ENCODE results near the gene DHX30. TPM values are rescaled to one million over a fixed set of nuclear protein-coding genes. Genes with fewer than 3 reads are reported as not detected.
"Not testable (repeated sequence)": the region's sequence is repeated elsewhere in the genome, so short reads cannot be mapped to it uniquely, and the experiment has no call there.

The DHX30 gene
- total RNA-seq, 2 donors from 2014 or later, result 48.8 to 93.8 TPM

DNA sequence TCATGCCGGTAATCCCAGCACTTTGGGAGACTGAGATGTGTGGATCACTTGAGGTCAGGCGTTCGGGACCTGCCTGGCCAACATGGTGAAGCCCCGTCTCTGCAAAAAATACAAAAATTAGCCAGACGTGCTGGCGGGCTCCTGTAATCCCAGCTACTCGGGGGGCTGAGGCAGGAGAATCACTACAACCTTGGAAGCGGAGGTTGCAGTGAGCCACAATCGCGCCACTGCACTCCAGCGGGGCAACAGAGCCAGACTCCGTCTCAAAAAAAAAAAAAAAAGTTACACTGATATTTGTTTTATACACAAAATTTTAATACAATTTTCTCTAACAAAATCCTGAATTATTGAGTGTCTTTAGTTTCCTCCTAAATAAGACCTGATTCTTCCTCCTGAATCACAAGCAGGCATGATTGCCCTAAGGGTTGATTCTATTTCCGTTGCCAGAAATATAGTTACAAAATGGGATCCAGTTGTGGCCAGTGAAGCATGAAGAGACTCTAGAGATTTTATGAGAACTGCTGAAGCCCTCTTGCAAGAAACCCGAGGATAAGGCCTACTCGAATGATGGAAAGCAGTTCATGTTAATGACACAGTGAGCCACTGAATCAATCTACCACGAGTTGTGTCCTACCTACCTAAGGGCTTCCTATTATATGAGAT, 11.6 kb upstream of the DHX30 start:
- Mint-ChIP-seq H3K27ac (no peak overlapping the region), H3K4me1 (no peaks in the 10 kb centered on the region), H3K27me3 (no peaks in the 10 kb centered on the region), H3K9me3 (no peaks in the 10 kb centered on the region), H3K36me3 (ENCODE audit: low read depth) (no peaks in the 10 kb centered on the region), H3K4me3 (no peak overlapping the region)
- ATAC-seq (replicated peaks), result no peak

DNA sequence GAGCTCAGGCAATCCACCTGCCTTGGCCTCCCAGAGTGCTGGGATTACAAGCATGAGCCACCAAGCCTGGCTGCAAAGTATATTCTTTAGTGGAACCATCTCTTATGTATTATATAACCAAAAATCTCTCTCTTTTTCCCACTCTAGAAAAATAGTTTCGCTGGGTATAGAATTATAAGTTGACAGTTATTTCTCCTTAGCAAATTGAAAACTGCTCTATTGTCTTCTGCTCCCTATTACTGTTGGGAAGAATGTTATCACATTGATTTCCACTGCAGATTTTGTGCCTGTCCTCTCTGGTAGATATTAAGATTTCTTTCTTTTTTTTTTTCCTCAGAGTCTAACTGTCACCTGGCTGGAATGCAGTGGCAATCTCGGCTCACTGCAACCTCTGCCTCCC, 10.2 kb upstream of the DHX30 start:
- ATAC-seq (replicated peaks), result no peak
- Mint-ChIP-seq H3K4me3 (no peak overlapping the region), H3K4me1 (no peaks in the 10 kb centered on the region), H3K27me3 (peaks cover 3% of the 10 kb centered on the region), H3K36me3 (ENCODE audit: low read depth) (no peaks in the 10 kb centered on the region), H3K9me3 (no peaks in the 10 kb centered on the region), H3K27ac (no peak overlapping the region)

DNA sequence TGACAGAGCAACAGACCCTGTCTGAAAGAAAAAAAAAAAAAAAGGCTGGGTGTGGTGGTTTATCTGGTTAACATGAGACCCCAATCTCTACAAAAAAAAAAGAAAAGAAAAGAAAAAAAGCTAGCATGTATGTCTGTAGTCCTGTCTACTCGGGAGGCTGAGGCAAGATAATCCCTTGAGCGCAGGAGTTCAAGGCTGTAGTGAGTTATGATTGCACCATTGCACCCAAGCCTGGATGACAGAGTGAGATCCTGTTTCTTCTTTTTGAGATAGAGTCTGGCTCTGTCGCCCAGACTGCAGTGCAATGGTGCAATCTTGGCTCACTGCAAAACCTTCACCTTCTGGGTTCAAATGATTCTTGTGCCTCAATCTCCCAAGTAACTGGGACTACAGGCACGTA, 8.4 kb upstream of the DHX30 start:
- H3K27me3 Mint-ChIP-seq, result peaks cover 3% of the 10 kb centered on the region
- no peak for ATAC-seq (replicated peaks)
- no peak overlapping the region for H3K4me3 Mint-ChIP-seq
- H3K9me3 Mint-ChIP-seq, result no peaks in the 10 kb centered on the region
- no peak overlapping the region for H3K27ac Mint-ChIP-seq
- H3K4me1 Mint-ChIP-seq, result no peaks in the 10 kb centered on the region
- H3K36me3 Mint-ChIP-seq (ENCODE audit: low read depth), result no peaks in the 10 kb centered on the region

DNA sequence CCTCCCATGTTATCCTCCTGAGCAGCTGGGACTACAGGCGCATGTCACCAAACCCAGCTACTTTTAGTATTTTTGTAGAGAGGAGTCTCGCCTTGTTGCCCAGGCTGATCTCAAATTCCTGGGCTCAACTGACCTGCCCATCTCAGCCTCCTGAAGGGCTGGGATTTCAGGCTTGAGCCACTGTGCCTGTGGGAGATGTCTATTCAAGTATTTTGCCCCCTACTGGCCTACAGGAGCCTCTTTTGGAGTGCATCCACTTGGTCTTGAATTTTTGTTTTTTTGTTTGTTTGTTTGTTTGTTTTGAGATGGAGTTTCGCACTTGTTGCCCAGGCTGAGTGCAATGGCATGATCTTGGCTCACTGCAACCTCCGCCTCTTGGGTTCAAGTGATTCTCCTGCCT, 3.2 kb upstream of the DHX30 start:
- Mint-ChIP-seq H3K9me3 (no peaks in the 10 kb centered on the region), H3K4me1 (peaks cover 9% of the 10 kb centered on the region), H3K27ac (no peak overlapping the region), H3K27me3 (peaks cover 3% of the 10 kb centered on the region), H3K4me3 (no peak overlapping the region), H3K36me3 (ENCODE audit: low read depth) (no peaks in the 10 kb centered on the region)
- no peak for ATAC-seq (replicated peaks)

DNA sequence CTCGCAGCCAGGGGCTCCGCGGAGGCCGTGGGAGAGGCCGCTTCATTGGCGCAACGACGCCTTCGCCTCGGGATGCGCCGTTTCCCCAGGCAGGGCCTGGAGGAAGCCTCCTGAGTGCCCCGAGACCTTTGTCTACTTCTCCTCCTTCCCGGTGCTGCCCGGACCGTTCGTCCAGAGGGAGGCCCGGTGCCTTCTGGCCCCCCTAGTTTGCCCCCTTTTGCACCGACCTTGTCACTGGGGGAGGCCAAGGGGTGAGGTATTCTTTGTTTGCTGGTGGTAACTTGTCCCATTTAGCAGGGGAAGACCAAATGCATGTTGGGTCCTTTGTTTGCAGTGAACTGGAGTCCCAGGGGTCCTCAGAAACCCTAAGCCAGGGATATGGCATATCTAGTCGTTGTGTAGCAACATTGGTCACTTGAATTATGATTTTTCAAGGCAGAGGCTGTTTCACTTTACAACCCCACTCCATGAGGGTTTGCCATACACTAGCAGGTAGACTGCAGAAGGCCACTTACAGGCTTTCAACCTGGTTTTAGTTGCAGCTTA, 615 bp downstream of the DHX30 start:
- peak overlapping the region; percentile 97 for H3K27ac Mint-ChIP-seq
- H3K4me1 Mint-ChIP-seq, result peaks cover 9% of the 10 kb centered on the region
- H3K36me3 Mint-ChIP-seq (ENCODE audit: low read depth), result peaks cover 17% of the 10 kb centered on the region
- no peaks in the 10 kb centered on the region for H3K27me3 Mint-ChIP-seq
- peak overlapping the region; percentile 93 for H3K4me3 Mint-ChIP-seq
- H3K9me3 Mint-ChIP-seq, result no peaks in the 10 kb centered on the region
- no peak for ATAC-seq (replicated peaks)

DNA sequence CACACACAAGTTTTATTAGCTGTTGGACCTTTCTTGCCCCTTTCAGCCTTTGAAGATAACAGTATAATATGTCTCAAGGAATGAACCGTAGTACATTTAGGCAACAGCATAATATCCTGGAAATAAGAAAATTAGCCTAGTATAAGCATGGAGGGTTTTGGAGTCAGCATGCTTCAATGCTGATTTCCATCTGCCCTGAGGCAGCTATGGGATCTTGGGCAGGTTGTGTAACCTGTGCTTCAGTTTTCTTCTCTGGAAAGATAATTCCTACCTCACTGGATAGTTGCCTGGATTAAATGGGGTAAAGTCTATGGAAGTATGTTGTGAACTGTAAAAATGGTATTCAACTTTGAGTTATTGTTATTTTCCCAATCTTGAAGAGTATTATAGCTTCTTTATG, 1.6 kb downstream of the DHX30 start:
- Mint-ChIP-seq H3K27ac (peak overlapping the region; percentile 97), H3K36me3 (ENCODE audit: low read depth) (peaks cover 27% of the 10 kb centered on the region), H3K4me3 (peak overlapping the region; percentile 93), H3K9me3 (no peaks in the 10 kb centered on the region), H3K27me3 (no peaks in the 10 kb centered on the region), H3K4me1 (peaks cover 9% of the 10 kb centered on the region)
- ATAC-seq (replicated peaks), result no peak

DNA sequence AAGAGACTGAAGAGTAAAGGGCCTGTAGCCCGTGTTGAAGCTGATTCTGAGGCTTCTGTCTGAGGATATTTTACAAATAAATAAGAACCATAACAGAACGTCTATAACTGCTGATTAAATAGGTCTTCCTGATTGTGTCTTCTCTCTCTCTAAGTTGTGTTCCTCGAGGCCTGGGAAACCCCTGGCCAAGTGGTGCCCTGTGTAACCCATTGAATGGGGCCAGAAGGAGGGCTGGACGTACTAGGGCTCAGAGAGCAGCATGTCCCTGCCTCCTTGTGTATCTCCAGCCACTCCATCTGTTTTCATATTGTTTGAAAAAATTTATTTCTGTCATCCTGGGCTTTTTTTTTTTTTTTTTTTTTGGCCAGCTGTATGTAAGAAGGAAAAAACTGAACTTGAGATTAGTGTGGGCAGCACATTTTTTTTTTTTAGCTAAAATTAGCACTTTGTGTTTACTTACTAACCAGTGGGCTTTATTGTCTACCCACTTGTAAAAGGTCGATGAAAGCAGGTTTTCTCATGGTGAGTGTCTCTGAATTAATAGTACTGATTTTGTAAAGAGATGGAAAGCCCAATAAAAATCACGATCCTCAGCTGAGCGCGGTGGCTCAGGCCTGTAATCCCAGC, 10.7 kb downstream of the DHX30 start:
- Mint-ChIP-seq H3K9me3 (no peaks in the 10 kb centered on the region), H3K36me3 (ENCODE audit: low read depth) (peaks cover 59% of the 10 kb centered on the region), H3K4me1 (no peaks in the 10 kb centered on the region), H3K27me3 (no peaks in the 10 kb centered on the region), H3K4me3 (no peak overlapping the region), H3K27ac (no peak overlapping the region)
- no peak for ATAC-seq (replicated peaks)

DNA sequence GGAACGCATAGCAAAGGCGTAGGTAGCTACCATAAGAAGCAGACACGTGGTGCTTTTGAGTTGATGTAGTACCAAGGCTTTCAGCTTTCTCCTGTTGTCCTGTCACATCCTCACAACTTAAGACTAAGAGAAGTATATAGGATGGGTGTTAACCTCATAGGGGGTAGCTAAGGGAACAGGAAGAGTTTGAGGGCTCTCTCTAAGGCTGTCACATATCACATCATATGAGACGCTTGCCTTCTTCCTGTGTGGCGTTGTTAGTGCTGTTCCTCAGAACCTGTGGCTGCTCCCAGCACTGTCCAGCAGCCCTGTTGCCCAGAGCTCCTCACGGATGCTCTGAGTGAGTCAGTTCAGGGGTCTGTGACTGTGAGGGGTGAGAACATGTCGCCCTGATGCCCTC, 14.7 kb downstream of the DHX30 start:
- Mint-ChIP-seq H3K4me3 (no peak overlapping the region), H3K27me3 (no peaks in the 10 kb centered on the region), H3K36me3 (ENCODE audit: low read depth) (peaks cover 50% of the 10 kb centered on the region), H3K9me3 (no peaks in the 10 kb centered on the region), H3K27ac (peak overlapping the region; percentile 3), H3K4me1 (peaks cover 4% of the 10 kb centered on the region)
- no peak for ATAC-seq (replicated peaks)

DNA sequence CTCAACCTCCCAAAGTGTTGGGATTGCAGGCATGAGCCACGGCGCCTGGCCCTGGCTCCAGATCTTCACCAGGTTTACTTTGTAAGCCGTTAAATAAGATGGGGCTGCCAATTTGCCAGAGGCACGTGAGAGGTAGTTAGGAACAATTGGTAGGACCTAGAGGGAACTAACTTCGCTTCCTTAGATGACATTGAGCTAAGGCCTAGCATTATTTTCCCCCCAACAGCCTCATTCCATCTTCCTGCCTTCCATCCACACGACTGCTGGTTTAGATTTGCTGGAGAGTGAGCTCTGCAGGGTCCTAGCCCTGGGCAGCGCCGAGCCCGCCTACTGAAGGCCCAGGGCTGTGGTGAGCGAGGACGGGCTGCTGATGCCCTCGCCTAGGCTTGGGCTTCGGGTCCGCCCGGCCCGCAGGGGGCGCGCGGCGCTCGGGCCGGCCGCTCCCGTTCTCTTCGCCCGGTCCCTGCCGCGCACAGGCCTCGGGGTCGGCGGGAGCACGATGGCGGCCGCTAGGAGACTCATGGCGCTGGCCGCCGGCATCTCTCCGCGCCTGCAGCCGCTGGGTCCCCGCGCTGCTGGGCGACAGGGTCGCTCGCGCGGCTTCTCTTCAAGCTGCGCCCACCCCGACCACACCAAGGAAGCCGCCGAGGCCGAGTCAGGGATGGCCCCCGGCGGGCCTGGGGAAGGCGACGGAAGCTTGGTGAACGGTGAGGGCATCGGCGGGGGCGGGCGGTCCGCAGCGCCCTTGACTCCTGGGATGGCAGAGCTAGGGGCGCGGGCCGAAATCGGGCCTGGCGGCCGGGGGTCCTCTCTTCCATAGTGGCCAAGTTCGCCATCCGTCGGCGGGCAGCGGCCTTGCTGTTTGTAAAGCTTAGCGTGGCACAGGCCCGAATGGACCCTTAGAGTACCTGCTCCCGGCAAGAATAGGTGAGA, 21.9 kb downstream of the DHX30 start:
- Mint-ChIP-seq H3K27ac (peak overlapping the region; percentile 96), H3K36me3 (ENCODE audit: low read depth) (peaks cover 44% of the 10 kb centered on the region), H3K9me3 (no peaks in the 10 kb centered on the region), H3K4me3 (peak overlapping the region; percentile 91), H3K4me1 (peaks cover 17% of the 10 kb centered on the region), H3K27me3 (no peaks in the 10 kb centered on the region)
- ATAC-seq (replicated peaks), result peak; percentile 99

DNA sequence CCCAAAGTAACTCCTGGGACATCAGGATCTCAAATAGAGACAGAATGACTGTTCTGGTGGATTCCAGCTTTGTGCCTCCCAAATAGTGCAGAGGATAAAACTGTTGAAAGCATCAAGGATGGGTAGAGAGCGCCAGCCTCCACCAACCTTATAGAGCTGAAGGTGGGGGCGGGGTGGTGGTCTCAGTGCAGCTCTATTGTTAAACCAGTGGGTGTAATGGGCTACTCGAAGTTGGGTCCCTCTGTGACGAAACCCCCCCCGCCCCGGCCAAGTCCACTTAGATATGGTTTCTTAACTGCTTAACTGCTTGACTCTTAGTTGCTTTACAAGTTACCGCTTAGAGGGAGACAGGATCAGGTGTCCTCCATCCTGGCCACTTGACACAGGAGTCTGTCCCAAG, 22.7 kb downstream of the DHX30 start:
- H3K27me3 Mint-ChIP-seq, result no peaks in the 10 kb centered on the region
- peaks cover 47% of the 10 kb centered on the region for H3K36me3 Mint-ChIP-seq (ENCODE audit: low read depth)
- H3K4me1 Mint-ChIP-seq, result peaks cover 17% of the 10 kb centered on the region
- H3K4me3 Mint-ChIP-seq, result peak overlapping the region; percentile 91
- ATAC-seq (replicated peaks), result no peak
- H3K27ac Mint-ChIP-seq, result peak overlapping the region; percentile 96
- H3K9me3 Mint-ChIP-seq, result no peaks in the 10 kb centered on the region

DNA sequence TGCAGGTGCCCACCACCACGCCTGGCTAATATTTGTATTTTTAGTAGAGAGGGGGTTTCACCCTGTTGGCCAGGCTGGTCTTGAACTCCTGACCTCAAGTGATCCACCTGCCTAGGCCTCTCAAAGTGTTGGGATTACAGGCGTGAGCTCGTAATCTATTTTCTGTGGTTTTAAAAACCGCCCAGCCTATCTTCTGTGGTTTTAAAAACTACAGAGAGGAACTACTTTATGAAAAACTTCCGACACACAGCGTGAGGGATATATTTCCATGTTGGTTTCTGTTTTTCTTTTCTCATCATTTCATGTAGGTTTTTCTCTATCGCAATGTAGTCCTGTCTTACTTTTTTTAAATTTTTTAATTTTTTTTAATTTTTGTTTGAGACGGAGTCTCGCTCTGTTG, 26.5 kb downstream of the DHX30 start:
- not testable (repeated sequence) for ATAC-seq (replicated peaks); H3K9me3 Mint-ChIP-seq; H3K27me3 Mint-ChIP-seq
- Mint-ChIP-seq H3K4me1 (peaks cover 13% of the 10 kb centered on the region), H3K4me3 (peak overlapping the region; percentile 16), H3K27ac (peak overlapping the region; percentile 65), H3K36me3 (ENCODE audit: low read depth) (peaks cover 76% of the 10 kb centered on the region)

DNA sequence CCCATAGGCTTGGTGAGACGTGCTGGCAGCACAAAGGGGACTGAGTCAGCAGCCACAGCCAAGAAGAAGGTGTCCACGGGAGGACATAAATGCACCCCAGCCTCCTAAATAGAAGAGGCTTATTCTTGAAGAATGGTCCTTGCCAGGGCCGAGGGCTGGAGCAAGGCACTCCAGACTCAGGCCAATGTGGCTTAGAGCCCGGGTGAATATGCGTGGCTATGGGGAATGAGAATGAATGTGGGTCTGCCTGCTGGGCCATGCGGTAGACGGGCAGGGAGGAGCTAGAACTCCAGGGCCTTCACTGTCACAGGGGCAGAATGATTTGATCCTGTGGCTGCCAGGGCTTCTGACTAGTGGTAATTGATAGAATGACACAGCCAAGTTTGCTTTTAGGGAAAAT, 34.0 kb downstream of the DHX30 start:
- Mint-ChIP-seq H3K4me3 (no peak overlapping the region), H3K27ac (peak overlapping the region; percentile 76), H3K4me1 (peaks cover 4% of the 10 kb centered on the region), H3K36me3 (ENCODE audit: low read depth) (peaks cover 95% of the 10 kb centered on the region), H3K27me3 (no peaks in the 10 kb centered on the region), H3K9me3 (no peaks in the 10 kb centered on the region)
- no peak for ATAC-seq (replicated peaks)

DNA sequence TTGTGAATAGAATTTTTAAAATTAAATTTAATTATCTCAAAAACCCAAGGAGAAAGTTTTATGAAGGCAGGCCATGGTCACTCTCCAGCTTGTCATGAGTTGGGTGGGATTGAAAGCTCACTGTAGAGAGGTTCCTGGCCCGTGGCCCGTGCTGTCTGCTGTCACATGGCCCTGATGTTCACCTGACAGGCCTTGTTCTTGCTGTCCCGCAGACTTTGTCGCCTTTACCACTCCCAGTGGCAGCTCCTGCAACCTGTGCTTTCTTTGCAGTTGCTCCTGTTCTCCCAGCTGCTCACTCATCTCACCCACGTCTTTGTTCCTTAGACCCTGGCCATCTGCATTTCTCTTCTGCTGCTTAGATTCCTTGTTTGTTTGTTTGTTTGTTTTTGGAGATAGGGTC, 35.6 kb downstream of the DHX30 start:
- Mint-ChIP-seq H3K27me3 (no peaks in the 10 kb centered on the region), H3K27ac (no peak overlapping the region), H3K36me3 (ENCODE audit: low read depth) (peaks cover 97% of the 10 kb centered on the region), H3K4me3 (no peak overlapping the region), H3K9me3 (no peaks in the 10 kb centered on the region), H3K4me1 (peaks cover 4% of the 10 kb centered on the region)
- no peak for ATAC-seq (replicated peaks)

DNA sequence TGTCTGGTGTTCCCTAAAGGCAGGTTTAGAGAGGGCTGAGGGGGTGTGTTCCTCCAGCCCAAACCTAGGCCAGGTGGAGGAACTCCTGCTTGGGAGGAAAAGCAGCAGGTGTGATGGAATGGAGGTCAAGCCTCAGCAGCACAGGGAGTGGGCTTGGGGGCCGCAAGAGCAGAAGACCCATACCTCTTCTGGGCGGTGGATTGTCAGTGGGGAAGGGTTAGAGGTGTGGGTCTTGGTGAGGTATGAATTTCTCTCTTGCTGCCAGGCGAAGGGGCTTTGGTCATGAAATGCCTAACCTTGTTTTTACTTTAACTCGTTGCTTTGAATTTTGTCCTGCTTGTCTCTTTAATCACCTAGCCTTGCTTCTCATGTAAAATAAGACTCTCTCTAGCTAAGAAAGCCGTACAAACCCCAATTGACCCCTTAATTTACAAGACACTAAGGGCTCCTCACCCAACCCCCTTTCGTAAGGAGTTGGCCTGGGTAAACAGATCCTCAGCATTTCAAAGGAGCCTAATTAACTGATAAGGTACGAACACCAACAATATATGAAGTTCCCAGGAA, 38.9 kb downstream of the DHX30 start:
- H3K36me3 Mint-ChIP-seq (ENCODE audit: low read depth), result peaks cover 94% of the 10 kb centered on the region
- H3K4me1 Mint-ChIP-seq, result peaks cover 4% of the 10 kb centered on the region
- no peaks in the 10 kb centered on the region for H3K27me3 Mint-ChIP-seq
- H3K9me3 Mint-ChIP-seq, result no peaks in the 10 kb centered on the region
- no peak for ATAC-seq (replicated peaks)
- H3K27ac Mint-ChIP-seq, result peak overlapping the region; percentile 40
- no peak overlapping the region for H3K4me3 Mint-ChIP-seq
